Measurements from ENCODE around the gene LRMDA.

Gene LRMDA

DNA sequence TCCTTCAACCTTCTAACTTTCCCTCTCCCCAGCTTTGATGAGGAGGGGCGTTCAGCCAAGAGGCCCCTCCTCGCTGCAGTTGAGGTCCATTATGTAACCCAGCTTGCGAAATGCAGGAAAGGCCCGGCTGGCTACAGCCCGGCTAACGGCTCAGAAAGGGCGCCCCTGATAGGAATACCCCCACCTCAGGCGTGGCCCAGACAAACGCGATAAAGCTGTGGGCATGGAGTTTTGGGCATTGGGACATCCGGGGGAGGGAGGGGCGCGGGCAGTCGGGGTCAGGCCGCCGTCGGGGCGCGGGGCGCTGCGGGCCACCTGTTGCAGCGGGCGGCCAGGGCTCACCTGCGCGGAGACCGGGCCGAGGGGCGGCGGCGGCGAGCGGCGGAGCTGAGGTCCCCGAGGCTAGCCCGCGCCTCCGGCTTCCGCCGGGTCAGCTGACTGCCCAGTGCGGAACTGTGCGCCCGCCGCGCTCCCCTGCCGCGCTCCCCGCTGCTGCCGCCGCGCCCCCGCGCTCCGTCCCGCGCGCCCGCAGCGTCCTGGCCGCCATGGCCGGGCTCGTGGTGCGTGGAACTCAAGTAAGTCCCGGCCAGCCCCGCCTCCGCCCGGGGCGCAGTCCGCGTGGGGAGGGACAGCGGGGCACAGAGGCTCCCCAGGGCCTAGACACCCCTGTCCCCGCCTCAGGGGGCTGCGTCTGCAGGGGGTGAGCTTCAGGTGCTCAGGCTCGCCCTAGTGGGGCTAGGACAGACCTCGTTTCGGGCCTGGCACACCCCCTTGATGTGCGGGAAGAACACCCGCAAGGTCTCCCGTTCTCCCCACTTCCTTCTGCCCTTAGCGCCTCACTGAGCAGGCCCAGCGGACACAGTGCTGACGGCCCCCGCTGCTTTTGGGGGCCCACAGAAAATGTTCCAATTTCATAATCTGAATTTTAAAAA is at the start of gene LRMDA:
Gene LRMDA, plus strand, starts transcription at position 445 of the 932 bp plus-strand sequence.
- no peak for DNase-seq (ENCODE audit: low read depth, low spot score)

DNA sequence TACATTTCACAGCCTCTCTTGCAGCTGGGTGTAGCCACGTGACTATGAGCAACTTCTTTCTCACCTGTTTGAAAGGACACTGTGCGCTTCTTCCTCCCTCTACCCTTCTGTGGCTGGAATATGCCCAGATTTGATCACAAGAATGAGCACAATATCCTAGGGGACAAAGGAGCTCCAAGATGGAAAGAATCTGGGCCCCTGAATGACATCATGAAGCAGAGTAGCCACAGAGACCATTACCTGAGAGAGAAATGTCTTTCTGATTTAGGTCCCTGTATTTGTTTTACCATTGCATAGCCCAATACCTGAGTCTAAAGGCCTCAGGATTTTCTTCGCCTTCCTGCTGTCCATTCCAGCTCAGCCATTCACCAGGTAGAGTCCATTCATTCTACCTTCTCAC is 45.3 kb upstream of the LRMDA start:
- no peak for DNase-seq (ENCODE audit: low read depth, low spot score)

DNA sequence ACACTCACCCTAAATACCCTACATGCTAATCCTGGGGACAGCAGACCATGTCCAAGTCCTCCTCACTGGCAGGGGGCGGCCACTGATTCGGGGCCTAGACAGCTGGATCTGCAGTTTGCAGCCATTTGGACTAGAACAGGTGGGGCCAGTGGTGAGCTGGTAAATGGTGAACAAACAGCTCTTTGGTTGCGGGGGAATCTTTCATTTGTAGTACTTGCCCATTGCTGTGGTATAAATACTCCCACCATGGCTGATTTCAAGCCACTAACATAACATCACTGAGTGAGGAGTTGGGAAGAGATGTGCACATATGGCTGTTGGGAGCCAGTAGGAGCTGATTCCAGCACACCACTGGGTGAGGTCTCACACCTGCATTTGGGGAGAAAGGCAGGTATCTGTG is 43.3 kb upstream of the LRMDA start:
- DNase-seq (ENCODE audit: low read depth, low spot score) = no peak

DNA sequence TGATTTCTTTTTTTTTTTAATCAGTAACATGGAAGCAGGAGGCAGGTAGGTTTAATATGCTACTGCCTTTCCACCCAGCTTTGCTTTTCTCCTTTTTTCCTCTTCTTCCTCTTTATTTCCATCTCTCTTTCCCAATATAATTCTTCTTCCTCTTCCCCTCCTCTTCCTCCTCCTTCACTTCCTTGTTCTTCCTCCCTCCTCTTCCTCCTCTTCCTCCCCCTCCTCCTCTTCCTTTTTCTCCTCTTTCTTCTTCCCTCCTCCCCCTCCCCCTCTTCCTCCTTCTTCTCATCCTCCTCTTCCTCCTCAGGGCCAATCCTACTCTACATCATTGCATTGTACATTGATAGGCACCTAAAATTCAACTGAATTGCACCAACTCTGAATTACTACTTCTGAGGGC is 41.2 kb upstream of the LRMDA start:
- no peak for DNase-seq (ENCODE audit: low read depth, low spot score)

DNA sequence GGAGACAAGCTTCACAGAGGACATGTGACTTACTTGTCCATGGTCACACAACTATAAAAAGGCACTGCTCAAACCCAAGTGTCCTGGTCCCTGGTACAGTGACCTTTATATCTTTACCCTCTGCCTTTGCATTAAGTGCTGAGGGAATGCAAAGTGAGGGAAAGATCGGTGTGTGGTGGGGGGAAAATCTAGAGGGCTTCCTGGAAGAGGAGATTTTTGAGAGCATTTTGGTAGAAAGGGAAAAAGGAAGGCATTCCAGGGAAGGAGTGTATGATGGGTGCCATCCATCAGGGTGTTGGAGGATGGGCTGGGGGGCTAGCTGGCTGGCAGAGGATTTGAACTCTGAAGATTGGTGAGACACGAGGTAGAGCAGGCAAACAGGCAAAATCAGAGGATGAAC is 39.2 kb upstream of the LRMDA start:
- no peak for DNase-seq (ENCODE audit: low read depth, low spot score)

DNA sequence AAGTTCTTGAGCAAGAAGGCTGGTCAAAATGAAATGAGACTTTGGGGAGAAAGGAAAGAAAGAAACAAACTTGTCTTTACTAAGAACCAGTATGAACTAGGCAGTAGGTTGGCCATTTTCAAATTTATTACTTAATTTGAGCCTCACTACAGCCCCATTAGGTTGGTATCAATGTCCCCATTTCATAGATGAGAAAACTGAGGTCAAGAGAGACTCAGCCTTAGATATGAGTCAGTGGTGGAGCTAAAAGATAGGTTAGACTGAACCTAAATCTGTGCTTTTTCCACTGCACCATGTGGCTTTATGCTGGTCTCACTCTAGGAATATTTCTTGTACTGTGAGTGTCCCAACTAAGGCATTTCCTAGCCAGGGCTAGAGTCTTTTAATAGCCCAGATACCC is 38.7 kb upstream of the LRMDA start:
- no peak for DNase-seq (ENCODE audit: low read depth, low spot score)

DNA sequence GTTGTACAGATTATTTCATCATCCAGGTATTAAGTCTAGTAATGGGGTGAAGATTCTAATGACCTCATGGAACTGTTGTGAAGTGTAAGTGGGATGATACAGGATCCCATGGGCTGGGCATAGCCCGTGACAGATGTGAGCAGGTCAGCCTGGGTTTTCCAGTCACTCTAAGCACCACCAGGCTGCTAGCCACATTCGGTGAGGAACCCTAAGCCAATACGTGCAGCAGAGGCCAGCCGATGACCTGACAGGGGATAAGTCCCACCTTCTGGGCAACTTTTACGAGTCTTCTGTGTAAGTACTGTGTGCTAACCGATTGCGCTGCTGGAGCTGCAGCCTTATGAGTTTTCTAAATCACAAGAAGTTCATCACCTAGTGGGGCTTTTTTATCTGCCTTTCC is 37.2 kb upstream of the LRMDA start:
- DNase-seq (ENCODE audit: low read depth, low spot score) = no peak

DNA sequence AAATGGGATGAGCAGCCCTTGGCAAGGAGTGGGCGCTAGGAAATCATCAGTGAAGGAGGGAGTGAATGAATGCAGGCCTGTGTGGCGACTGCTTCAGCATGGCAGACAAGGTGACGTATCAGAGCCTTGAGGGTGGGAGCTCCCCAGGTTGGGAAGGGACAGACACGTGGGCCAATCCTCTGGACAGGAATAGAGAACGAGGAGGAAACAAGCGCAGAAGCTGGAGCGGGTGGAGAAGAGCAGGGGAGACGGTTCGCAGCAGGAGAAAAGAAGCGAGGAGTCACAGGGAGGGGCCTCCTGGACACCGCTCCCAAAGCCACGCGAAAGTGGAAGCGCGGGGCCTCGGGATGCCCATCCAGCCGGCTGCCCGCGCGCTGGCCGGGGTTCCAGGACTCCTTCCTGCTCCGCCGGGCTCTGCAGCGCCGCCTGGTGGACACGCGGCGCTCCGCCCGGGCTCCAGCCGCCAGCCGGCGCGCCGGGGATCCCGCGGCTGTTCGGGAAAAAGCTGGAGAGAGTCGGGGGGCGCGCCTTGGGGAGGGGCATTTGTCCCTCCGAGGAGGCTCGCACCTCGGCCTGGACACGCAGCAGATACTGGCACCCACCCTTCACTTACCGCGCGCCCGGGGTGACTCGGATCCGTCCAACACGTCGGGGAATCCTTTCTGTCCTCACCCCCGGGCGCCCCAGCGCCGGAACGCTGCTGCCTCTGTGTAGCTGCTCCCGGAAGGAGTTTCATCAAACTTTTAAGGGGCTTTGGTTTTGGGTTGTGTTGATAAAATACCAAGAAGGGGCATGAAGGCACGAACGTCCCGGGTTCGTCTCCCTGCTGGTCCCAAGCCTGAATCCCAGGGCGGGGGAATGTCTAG is 36.1 kb upstream of the LRMDA start:
- DNase-seq (ENCODE audit: low read depth, low spot score) = no peak

DNA sequence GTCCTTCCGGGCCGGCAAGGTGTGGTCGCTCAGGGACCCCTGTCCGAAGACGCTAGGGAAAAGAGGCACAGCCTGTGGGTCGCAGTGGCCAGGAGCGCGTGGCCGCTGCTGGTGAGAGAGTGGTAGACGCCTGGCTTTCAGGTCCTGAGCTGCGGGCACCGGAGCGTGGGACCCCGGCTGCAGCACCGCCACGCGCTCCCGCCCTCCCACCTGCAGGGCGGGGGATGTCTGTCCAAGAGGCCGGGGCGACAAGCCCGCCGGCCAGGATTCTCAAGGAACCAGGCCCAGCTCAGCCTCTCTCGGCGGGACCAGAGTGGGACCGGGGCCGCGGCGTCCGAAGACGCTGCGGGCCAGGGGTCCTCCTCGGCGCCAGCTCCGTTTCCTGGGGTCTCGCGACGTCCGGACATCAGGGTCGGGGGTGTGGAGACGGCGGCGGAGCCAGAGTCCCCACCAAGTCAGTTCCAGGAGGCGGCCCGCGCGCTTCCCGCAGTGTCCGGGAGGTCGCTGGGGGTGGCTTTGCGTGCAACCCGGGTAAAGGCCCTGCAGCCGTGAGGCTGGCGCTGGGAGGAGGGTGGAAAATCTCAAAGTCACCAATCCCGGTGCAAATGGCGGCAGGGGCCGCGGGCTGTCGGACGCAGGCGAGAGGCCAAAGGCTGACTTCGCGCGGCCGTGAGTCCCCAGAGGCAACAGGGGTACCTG is 35.3 kb upstream of the LRMDA start:
- DNase-seq (ENCODE audit: low read depth, low spot score) = no peak

DNA sequence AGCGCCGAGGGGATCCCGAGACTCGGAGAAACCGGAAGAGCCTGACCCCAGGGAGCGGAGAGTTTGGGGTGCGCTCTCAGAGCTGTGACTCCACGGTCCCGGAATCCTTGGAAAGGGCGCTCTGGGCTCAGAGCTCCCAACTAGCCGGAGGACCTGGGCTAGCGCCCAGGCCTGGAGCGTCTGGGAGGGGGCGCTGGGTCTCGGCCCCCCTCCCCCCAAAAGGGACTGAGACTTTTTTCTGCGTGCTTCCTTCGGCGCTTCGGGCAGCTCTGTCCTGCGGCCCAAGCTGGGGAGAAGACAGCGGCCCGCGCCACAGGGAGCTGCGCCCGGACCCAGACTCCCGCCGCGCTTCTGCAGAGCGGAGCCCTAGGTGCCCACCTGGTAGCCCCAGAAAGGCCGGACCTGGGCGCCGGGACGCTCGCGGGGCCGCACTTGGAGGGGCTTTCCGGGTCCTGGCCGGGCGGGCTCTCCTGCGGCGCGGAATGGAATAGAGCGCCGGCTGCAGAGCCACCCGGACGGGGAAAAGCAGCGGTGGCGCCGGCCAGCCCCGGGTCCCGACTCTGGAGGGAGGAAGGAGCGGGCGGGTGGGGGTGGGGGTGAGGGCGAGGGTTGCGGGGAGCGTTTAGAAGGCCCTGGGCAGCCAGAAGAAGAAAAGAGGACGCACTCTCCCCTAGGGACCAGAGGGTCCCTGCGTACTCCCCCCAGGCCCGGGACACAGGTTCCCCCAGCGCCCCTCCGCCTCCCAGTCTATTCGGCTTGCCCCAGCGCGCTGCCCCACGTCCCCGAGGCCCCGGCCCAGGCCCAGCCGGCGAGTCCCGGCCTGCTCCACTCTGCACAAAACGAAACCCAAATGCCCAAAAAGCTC is 34.6 kb upstream of the LRMDA start:
- DNase-seq (ENCODE audit: low read depth, low spot score) = no peak

DNA sequence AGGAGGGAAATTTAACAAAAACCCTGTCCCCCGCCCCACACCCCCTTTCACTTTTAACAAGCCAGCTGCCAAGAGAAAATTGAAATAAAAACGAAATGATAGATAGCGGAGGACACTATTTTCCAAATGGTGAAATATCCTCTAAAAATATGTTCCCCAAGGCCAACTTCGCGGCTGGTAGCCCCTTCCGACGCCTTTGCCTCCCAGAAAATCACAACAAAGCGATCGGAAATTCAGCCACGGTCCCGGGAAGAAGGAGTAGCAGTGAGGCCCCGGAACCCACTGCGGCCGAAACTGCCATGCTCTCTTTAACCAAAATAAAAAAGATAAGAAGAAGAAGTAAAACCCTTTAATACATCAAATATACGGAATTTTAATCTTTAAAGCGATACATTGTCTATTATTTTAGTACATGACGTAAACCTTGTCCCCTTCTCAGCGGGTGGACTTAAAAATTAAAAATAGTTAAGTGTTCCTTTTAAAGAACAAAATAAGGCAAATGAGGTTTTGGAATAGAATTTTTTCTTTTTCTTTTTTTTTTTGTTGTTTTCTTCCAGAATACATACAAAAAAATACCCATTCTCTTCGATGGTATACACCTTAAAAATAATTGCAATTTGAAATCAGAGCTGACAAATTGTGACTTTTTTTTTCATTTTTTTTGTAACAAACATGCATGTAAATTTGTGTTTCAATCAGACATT is 33.8 kb upstream of the LRMDA start:
- no peak for DNase-seq (ENCODE audit: low read depth, low spot score)

DNA sequence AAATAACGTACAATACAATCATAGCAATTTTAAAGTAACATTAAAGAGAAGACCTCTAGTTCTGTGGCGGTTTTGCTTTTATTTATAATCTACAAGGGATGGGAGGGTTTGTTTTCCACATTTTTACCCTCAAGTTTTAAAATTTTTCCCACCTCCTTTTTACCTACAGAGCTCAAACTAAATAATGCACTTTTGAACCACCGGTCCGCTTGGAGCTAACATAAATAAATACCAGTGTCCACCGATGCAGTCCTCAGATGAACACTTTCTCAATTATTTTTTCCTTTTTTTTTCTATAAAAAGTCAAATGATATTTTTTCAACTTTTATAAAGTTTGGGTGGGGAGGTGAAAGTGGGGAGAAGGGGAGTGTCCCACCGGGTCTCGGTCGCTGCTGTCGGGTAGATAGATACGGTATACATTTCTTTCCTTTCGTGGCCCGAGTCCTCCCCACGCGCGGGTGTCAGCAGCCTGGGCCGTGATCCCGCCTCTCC is 33.2 kb upstream of the LRMDA start:
- DNase-seq (ENCODE audit: low read depth, low spot score) = no peak

DNA sequence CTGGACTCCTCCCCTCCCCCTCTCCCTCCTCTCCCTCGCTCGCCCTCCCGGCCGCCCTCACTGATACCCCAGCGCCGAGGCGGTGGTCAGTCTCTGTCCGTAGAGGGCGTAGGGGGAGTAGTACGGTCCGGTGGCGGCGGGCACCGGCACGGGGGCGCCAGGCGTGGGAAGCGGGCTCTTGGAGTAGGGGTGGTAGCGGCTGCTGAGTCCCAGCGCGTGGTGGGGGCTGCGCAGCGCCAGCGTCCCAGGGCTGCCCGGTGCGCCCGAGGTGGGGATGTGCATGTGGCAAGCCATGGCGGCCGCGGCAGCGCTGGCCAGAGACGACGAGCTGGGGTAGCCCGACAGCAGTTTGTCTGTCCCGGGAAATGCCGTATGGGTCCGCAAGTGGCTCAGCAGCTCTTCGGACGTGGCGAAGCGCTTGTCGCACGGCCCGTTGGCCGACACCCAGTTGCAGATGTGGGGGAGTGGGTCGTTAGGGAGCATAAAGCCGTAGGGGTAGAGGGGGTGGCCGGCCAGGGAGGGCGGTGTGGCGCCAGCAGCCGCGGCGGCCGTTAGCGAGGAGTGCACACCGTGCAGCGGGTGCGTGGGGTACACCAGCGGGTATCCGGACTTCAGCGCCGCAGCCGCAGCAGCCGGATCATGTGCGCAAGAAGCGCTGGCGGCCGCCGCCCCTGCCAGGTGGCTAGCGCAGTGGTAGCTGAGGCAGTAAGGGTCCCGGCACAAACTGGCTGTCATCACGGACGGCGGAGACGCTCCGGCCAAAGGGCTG is 32.5 kb upstream of the LRMDA start:
- no peak for DNase-seq (ENCODE audit: low read depth, low spot score)

DNA sequence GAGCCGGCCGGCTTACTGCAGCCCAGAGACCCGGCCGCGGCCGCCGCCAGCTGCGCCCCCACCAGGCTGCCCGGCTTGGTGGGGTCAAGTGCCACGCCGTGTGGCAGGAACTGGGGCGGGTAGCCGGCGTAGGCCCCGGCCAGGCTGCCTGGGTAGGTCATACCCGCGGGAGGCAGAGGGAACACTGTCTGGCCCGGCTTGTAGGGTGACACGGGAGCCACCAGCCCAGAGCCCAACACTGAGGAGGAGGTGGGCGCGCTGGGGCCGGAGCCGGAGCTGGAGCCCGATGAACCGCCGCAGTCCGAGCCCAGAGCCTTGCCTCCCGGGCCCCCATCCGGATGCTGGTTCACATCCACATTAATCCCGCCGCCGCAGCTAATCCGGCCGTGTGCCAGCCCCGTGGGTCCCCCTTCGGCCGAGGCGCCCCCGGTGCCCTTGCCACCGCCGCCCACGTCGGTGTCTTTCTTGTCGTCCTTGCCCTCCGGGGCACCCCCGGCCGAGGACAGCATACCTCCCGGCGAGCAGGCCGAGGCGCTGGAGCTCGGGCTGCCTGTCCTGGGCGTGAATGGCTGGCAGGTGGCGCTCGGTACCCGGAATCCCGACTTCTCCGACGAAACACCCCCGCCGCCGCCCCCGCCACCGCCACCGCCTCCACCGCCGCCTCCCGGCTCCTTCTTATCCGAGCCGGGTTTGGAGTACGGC is 31.8 kb upstream of the LRMDA start:
- DNase-seq (ENCODE audit: low read depth, low spot score) = no peak

DNA sequence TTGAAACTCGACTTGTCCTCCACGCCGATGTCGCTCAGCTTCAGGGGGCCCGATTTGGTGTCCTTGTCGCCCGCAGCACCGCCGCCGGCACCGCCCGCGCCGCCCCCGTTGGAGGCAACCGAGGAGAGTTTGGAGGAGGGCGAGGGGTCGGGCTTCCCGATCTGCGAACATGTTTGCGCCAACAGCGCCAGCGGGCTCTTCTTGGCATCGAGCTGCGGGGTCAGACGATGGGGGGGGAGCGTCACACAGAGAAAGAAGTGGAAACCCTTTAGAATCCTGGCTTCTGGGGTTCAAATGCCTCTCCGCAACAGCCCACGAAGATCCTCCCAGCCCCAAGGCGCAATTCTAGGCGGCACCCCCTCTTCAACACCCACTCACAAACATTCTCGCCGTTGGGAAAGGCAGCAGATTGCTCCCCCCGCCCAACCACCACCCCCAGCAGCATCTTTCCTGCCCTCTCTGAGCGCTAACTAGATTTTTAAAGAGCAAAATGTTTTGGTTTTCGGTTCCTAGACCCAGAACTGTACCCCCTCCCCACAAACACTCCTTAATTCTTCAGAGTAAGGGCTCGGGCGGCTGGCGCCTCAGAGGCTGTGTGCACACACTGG is 31.2 kb upstream of the LRMDA start:
- no peak for DNase-seq (ENCODE audit: low read depth, low spot score)

DNA sequence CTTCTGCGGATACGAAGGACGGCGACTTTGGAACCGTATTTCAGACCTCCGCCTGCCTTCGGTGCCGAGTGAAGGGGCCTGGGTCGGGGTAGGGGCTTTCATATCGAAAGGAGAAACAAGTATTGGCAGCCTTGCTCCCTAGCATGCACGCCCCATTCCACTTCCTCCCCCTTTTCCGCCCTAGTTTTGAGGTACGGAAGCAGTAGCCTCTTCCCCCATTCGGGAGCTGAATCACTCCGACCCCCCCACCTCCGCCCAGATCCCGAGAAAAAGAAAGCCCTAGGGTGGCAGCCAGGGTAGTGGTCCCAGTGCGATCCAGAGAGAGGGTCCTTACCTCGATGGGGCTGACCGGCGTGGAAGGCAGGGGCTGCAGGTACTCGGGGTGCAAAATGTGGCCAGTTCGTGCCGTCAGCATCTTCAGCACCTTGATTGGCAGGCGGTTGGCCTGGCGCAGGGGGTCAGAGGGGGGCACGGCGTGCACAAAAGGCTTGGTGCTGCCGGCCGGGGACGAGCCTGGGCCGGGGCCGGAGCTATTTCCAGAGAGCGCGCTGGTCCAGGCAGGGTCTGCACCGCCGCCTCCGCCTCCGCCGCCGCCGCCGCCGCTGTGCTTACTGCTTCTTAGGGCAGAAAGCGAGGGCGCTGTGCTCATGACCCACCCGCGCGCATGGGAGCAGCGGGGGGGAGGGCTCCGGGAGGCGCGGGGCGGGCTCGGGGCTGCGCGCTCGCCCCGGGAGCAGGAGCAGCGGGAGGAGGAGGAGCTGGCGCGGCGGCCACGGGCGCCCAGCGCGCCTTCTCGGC is 30.5 kb upstream of the LRMDA start:
- no peak for DNase-seq (ENCODE audit: low read depth, low spot score)

All from brain pericyte (primary cell).